GM13977 (cell line): ENCODE measurements around the gene TRIO.

Source experiments
- DNase-seq: peaks from one replicate; pipeline ENCODE4 v3.0.0; 2012; ENCODE audit warnings: low spot score
- CTCF ChIP-seq: IDR thresholded peaks from 2 replicates; pipeline ENCODE4 v1.5.1; 2012; ENCODE audit warnings: mild to moderate bottlenecking, control low read depth; ENCODE audit not compliant: insufficient read depth; ENCODE audit errors: extremely low read depth, missing control alignments
- in situ Hi-C: fragments of 300-500 bp; cut with MboI; formaldehyde crosslinking; loops from one replicate; pipeline ENCODE4 v1.12.0; 2022; ENCODE audit warnings: low sequenced_read_pairs, low pct_unique_long_range_greater_than_20kb, mixed read lengths, inconsistent platforms; ENCODE audit not compliant: unreplicated experiment

TRIO gene

DNA sequence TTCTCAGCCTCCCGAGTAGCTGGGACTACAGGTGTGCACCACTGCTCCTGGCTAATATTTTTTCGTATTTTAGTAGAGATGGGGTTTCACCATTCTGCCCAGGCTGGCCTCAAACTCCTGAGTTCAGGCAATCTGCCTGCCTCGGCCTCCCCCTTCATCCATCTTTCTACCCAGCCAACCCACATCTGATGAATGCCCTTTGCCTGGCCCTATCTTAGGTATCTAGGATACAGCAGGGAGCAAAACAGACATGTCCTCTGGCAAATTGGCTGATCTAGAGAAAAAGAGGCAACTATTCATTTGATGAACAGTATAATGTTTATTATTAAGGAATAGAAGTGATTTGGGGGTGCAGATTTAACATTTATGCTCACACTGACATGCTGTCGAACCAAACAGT lies 123.0 kb downstream of the TRIO start:
- TF ChIP-seq CTCF, result no peak
- in situ Hi-C loops, result loop anchor here (25.0 kb wide), 1 partner anchor 279 kb away; no protein-coding TSS in a partner anchor
- no peak for DNase-seq

DNA sequence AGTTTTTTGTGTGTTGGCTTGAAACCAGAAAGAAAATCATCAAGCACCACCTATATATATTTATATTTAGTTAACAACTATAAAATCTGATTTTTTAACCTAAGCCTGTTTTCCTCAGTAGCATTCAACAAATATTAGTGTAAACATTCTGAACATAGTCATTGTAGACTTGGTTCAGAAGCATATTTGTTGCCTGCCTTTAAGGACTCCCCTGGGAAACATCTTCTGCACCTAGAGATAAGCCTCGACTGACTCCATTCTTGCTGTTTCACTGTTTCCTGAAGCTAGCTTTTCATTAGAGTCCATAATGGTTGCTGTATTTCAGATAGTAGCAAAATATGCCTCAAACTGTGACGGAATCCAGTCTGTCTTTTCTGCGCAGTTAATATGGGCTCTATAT lies 123.5 kb downstream of the TRIO start:
- DNase-seq, result no peak
- no peak for TF ChIP-seq CTCF
- in situ Hi-C loops, result loop anchor here (25.0 kb wide), 1 partner anchor 279 kb away; no protein-coding TSS in a partner anchor

- DNase-seq, result no peak
- in situ Hi-C loops, result loop anchor here (25.0 kb wide), 1 partner anchor 280 kb away; no protein-coding TSS in a partner anchor
- no peak for TF ChIP-seq CTCF
Observed at GRCh38 chr5:14267166-14267838, 124.2 kb downstream of the TRIO start.

GRCh38 chr5:14267991-14268708 lies 125.0 kb downstream of the TRIO start:
- DNase-seq, result no peak
- in situ Hi-C loops, result loop anchor here (25.0 kb wide), 1 partner anchor 281 kb away; no protein-coding TSS in a partner anchor
- no peak for TF ChIP-seq CTCF

- DNase-seq, result no peak
- in situ Hi-C loops, result loop anchor here (25.0 kb wide), 1 partner anchor 281 kb away; no protein-coding TSS in a partner anchor
- no peak for TF ChIP-seq CTCF
Observed at GRCh38 chr5:14268738-14269137, 125.6 kb downstream of the TRIO start.

- DNase-seq, result no peak
- in situ Hi-C loops, result loop anchor here (25.0 kb wide), 1 partner anchor 282 kb away; no protein-coding TSS in a partner anchor
- no peak for TF ChIP-seq CTCF
Observed at GRCh38 chr5:14269395-14269794, 126.3 kb downstream of the TRIO start.
